ENCODE results near the gene GPC3.
"Not testable (repeated sequence)": the region's sequence is repeated elsewhere in the genome, so short reads cannot be mapped to it uniquely, and the experiment has no call there.

GPC3 gene

GRCh38 chrX:133541021-133541420 is 444.4 kb downstream of the GPC3 start:
- no peak for DNase-seq

GRCh38 chrX:133538148-133538547 is 447.2 kb downstream of the GPC3 start:
- DNase-seq, result no peak

- no peak for DNase-seq
Observed at GRCh38 chrX:133537142-133537541, 448.3 kb downstream of the GPC3 start.

GRCh38 chrX:133535066-133535465 is 450.3 kb downstream of the GPC3 start:
- no peak for DNase-seq

- DNase-seq, result no peak
Observed at GRCh38 chrX:133534172-133534571, 451.2 kb downstream of the GPC3 start.

- no peak for DNase-seq
Observed at GRCh38 chrX:133533249-133533648, 452.1 kb downstream of the GPC3 start.

- no peak for DNase-seq
Observed at GRCh38 chrX:133530960-133531359, 454.4 kb downstream of the GPC3 start.

- DNase-seq, result no peak
Observed at GRCh38 chrX:133529578-133529977, 455.8 kb downstream of the GPC3 start.

GRCh38 chrX:133527825-133528224 is 457.6 kb downstream of the GPC3 start:
- DNase-seq, result no peak

- no peak for DNase-seq
Observed at GRCh38 chrX:133527415-133527814, 458.0 kb downstream of the GPC3 start.

- not testable (repeated sequence) for DNase-seq
Observed at GRCh38 chrX:133526773-133527172, 458.6 kb downstream of the GPC3 start.

GRCh38 chrX:133523526-133523925 is 461.9 kb downstream of the GPC3 start:
- no peak for DNase-seq

- DNase-seq, result no peak
Observed at GRCh38 chrX:133523081-133523487, 462.3 kb downstream of the GPC3 start.

- no peak for DNase-seq
Observed at GRCh38 chrX:133516686-133517085, 468.7 kb downstream of the GPC3 start.

GRCh38 chrX:133514486-133514885 is 470.9 kb downstream of the GPC3 start:
- no peak for DNase-seq

- DNase-seq, result no peak
Observed at GRCh38 chrX:133513123-133513522, 472.3 kb downstream of the GPC3 start.

GRCh38 chrX:133511041-133511440 is 474.4 kb downstream of the GPC3 start:
- no peak for DNase-seq

GRCh38 chrX:133497356-133497755 is 488.0 kb downstream of the GPC3 start:
- no peak for DNase-seq

GRCh38 chrX:133495464-133496391 is 489.7 kb downstream of the GPC3 start:
- DNase-seq, result no peak

GRCh38 chrX:133493366-133493765 is 492.0 kb downstream of the GPC3 start:
- DNase-seq, result no peak

- no peak for DNase-seq
Observed at GRCh38 chrX:133490955-133491354, 494.4 kb downstream of the GPC3 start.
